Activated CD4-positive, alpha-beta T cell treated with anti-CD3 and anti-CD28 coated beads, Interleukin-2, amount 50 U/mL, for 48 hours (primary cell): Measurements from ENCODE around the gene MPHOSPH8.
"Not testable (repeated sequence)": the region's sequence is repeated elsewhere in the genome, so short reads cannot be mapped to it uniquely, and the experiment has no call there.

Source experiments
- DNase-seq, 2 experiments: peaks; one replicate each; pipeline ENCODE4 v3.0.0-alpha.2; 2020

MPHOSPH8 gene

GRCh38 chr13:19635926-19636325, 2.5 kb downstream of the MPHOSPH8 start:
- not testable (repeated sequence) for DNase-seq

- DNase-seq: no peak
Measured at GRCh38 chr13:19643652-19644051, 10.2 kb downstream of the MPHOSPH8 start.

- no peak for DNase-seq
Measured at GRCh38 chr13:19645000-19645399, 11.5 kb downstream of the MPHOSPH8 start.

- no peak for DNase-seq
Measured at GRCh38 chr13:19646063-19646462, 12.6 kb downstream of the MPHOSPH8 start.

- no peak for DNase-seq
Measured at GRCh38 chr13:19650742-19651141, 17.3 kb downstream of the MPHOSPH8 start.

GRCh38 chr13:19657872-19658591, 24.6 kb downstream of the MPHOSPH8 start:
- DNase-seq: no peak

GRCh38 chr13:19658831-19659230, 25.4 kb downstream of the MPHOSPH8 start:
- DNase-seq: no peak

GRCh38 chr13:19661126-19661525, 27.7 kb downstream of the MPHOSPH8 start:
- no peak for DNase-seq

GRCh38 chr13:19661561-19661960, 28.1 kb downstream of the MPHOSPH8 start:
- DNase-seq: no peak

GRCh38 chr13:19663416-19663979, 30.0 kb downstream of the MPHOSPH8 start:
- no peak for DNase-seq

GRCh38 chr13:19664481-19665230, 31.2 kb downstream of the MPHOSPH8 start:
- DNase-seq: no peak

- DNase-seq: no peak
Measured at GRCh38 chr13:19665427-19665859, 32.0 kb downstream of the MPHOSPH8 start.

GRCh38 chr13:19668778-19669177, 35.3 kb downstream of the MPHOSPH8 start:
- DNase-seq: no peak

- no peak for DNase-seq
Measured at GRCh38 chr13:19670147-19670546, 36.7 kb downstream of the MPHOSPH8 start.

- DNase-seq: no peak
Measured at GRCh38 chr13:19672990-19673389, 39.5 kb downstream of the MPHOSPH8 start.

- DNase-seq: no peak
Measured at GRCh38 chr13:19673473-19674430, 40.3 kb downstream of the MPHOSPH8 start.

GRCh38 chr13:19674898-19675297, 41.4 kb downstream of the MPHOSPH8 start:
- no peak for DNase-seq

- no peak for DNase-seq
Measured at GRCh38 chr13:19676168-19676567, 42.7 kb downstream of the MPHOSPH8 start.

GRCh38 chr13:19680751-19681150, 47.3 kb downstream of the MPHOSPH8 start:
- DNase-seq: no peak

- no peak for DNase-seq
Measured at GRCh38 chr13:19681517-19681916, 48.1 kb downstream of the MPHOSPH8 start.

- no peak for DNase-seq
Measured at GRCh38 chr13:19685034-19685433, 51.6 kb downstream of the MPHOSPH8 start.

- no peak for DNase-seq
Measured at GRCh38 chr13:19685437-19685836, 52.0 kb downstream of the MPHOSPH8 start.

- not testable (repeated sequence) for DNase-seq
Measured at GRCh38 chr13:19691447-19691846, 58.0 kb downstream of the MPHOSPH8 start.
